ENCODE measurements around the gene STAG3.
"Not testable (repeated sequence)": the region's sequence is repeated elsewhere in the genome, so short reads cannot be mapped to it uniquely, and the experiment has no call there.

The STAG3 gene

GRCh38 chr7:100132697-100133151 is 45.0 kb upstream of the STAG3 start:
- no peaks in the 10 kb centered on the region for H3K36me3 ChIP-seq
- peak; percentile 99 for TF ChIP-seq CTCF (IDR thresholded peaks at IDR 0.05; ENCODE audit: low read depth, low read length)
- peaks cover 3% of the 10 kb centered on the region for H3K4me1 ChIP-seq
- peak; percentile 81 for DNase-seq
- H3K4me3 ChIP-seq (ENCODE audit: low read depth, low read length), result no peak overlapping the region
- H3K27me3 ChIP-seq, result peaks cover 5% of the 10 kb centered on the region; the same call in 1 of the 2 replicates
- H3K9me3 ChIP-seq, result no peaks in the 10 kb centered on the region

DNA sequence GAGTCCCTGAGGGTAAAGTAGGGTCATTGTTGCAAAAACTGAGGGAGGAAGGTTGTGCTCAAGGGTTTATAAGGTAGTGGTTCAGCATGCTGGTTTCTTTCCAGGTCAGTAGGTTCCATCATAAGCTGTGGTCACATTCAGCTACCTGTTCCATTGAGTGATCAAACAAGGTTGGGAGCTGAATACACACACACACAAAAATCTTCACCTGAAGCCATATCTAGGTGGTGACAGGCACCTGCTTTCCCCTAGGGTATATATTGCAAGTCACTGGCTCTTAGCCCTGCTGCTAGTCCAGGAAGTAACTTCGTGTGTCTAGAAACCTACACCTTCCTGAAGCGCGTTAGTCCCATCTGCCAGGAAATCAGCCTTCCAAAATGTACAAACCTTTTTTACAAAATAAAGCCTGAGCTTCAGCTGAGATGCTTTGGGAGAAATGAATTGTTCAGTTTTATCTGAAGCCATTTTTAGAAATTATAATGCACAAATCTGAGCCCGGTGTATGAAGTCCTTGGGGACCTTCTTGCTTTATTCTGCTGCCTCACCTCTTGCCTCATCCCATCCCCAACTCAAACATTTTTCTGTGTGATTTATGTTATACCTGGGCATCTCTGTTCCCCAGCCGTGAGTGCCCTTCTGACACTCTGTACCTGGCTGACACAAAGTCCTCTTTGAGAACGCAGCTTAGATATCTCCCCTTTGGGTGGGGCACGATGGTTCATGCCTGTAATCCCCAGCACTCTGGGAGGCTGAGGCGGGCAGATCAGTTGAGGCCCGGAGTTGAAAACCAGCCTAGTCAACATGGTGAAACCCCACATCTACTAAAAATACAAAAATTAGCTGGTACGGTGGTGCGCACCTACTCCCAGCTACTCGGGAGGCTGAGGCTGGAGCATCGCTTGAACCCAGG is 39.6 kb upstream of the STAG3 start:
- no peaks in the 10 kb centered on the region for H3K9me3 ChIP-seq
- peaks cover 5% of the 10 kb centered on the region; the same call in 1 of the 2 replicates for H3K27me3 ChIP-seq
- no peaks in the 10 kb centered on the region for H3K4me1 ChIP-seq
- H3K36me3 ChIP-seq, result no peaks in the 10 kb centered on the region
- no peak overlapping the region for H3K4me3 ChIP-seq (ENCODE audit: low read depth, low read length)
- TF ChIP-seq CTCF (IDR thresholded peaks at IDR 0.05; ENCODE audit: low read depth, low read length), result no peak
- DNase-seq, result no peak

DNA sequence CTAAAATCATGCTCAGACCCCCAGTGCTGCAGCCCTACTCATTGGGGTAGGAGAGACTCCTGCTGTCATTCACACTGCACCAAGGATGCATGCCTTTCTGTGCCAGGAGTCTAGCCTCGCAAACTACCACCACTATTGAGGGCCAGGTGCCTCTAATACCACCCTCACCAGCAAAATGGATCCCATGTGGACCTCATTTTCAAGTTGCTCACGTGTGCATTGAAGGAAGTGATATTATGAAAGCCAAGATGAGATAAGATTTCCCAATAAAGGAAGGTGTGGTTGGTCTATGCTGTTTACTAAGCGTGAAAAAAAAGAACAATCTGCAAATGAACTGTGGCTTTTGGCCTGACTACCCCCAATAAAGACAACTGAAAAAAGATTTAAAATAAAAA is 36.2 kb upstream of the STAG3 start:
- Histone ChIP-seq H3K4me1 (no peaks in the 10 kb centered on the region), H3K36me3 (no peaks in the 10 kb centered on the region), H3K4me3 (ENCODE audit: low read depth, low read length) (no peak overlapping the region), H3K9me3 (no peaks in the 10 kb centered on the region), H3K27me3 (no peaks in the 10 kb centered on the region)
- TF ChIP-seq CTCF (IDR thresholded peaks at IDR 0.05; ENCODE audit: low read depth, low read length), result no peak
- DNase-seq, result no peak

- H3K27me3 ChIP-seq, result no peaks in the 10 kb centered on the region
- no peak overlapping the region for H3K4me3 ChIP-seq (ENCODE audit: low read depth, low read length)
- no peak for TF ChIP-seq CTCF (IDR thresholded peaks at IDR 0.05; ENCODE audit: low read depth, low read length)
- no peaks in the 10 kb centered on the region for H3K9me3 ChIP-seq
- H3K4me1 ChIP-seq, result no peaks in the 10 kb centered on the region
- no peak for DNase-seq
- H3K36me3 ChIP-seq, result no peaks in the 10 kb centered on the region
Observed at GRCh38 chr7:100142461-100142860, 35.3 kb upstream of the STAG3 start.

DNA sequence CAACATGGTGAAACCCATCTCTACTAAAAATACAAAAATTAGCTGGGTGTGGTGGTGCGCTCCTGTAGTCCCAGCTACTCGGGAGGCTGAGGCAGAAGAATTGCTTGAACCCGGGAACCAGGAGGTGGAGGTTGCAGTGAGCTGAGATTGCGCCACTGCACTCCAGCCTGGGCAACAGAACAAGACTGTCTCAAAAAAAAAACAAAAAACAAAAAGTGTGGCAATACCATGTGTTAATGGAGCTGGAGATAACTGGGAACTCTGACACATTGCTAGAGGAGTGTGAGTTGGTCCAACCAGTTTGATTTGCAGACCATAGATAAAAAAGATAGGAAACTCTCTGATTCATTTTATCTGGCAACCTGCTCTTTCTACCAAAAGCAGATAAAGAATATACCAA is 31.4 kb upstream of the STAG3 start:
- H3K4me1 ChIP-seq; H3K4me3 ChIP-seq (ENCODE audit: low read depth, low read length); DNase-seq; H3K36me3 ChIP-seq; H3K9me3 ChIP-seq; H3K27me3 ChIP-seq: not testable (repeated sequence)

DNA sequence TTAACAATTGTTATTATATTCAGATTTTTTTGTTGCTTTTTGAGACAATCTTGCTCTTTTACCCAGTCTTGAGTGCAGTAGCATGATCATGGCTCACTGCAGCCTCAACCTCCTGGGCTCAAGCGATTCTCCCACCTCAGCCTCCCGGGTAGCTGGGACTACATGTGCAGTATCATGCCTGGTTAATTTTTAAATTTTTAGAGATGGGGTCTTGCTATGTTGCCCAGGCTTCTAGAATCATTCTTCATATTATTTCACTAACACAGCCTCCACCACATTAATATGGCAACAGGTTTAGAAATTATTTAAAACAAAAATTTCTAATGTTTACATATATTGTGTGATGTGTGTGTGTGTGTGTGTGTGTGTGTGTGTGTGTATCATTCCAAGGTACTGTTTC is 30.4 kb upstream of the STAG3 start:
- H3K27me3 ChIP-seq, result no peaks in the 10 kb centered on the region
- no peak overlapping the region for H3K4me3 ChIP-seq (ENCODE audit: low read depth, low read length)
- no peak for TF ChIP-seq CTCF (IDR thresholded peaks at IDR 0.05; ENCODE audit: low read depth, low read length)
- H3K4me1 ChIP-seq, result no peaks in the 10 kb centered on the region
- no peak for DNase-seq
- no peaks in the 10 kb centered on the region; the same call in 1 of the 2 replicates for H3K36me3 ChIP-seq
- H3K9me3 ChIP-seq, result no peaks in the 10 kb centered on the region
